ENCODE results near the gene BIRC3.
"Not testable (repeated sequence)": the region's sequence is repeated elsewhere in the genome, so short reads cannot be mapped to it uniquely, and the experiment has no call there.

BIRC3 gene

GRCh38 chr11:102296757-102297156, 20.5 kb upstream of the BIRC3 start:
- not testable (repeated sequence) for DNase-seq (ENCODE audit: low read depth)

GRCh38 chr11:102300837-102301236, 16.4 kb upstream of the BIRC3 start:
- not testable (repeated sequence) for DNase-seq (ENCODE audit: low read depth)

- no peak for DNase-seq (ENCODE audit: low read depth)
These were observed 15.0 kb upstream of the BIRC3 start for GRCh38 chr11:102302241-102302640.

- DNase-seq (ENCODE audit: low read depth) = no peak
These were observed 12.6 kb upstream of the BIRC3 start for GRCh38 chr11:102304686-102305085.

GRCh38 chr11:102305352-102306047, 11.8 kb upstream of the BIRC3 start:
- DNase-seq (ENCODE audit: low read depth) = no peak

GRCh38 chr11:102306048-102306597, 11.2 kb upstream of the BIRC3 start:
- DNase-seq (ENCODE audit: low read depth) = no peak

GRCh38 chr11:102306817-102307726, 10.2 kb upstream of the BIRC3 start:
- no peak for DNase-seq (ENCODE audit: low read depth)

GRCh38 chr11:102307727-102308038, 9.6 kb upstream of the BIRC3 start:
- no peak for DNase-seq (ENCODE audit: low read depth)

GRCh38 chr11:102309621-102310541, 7.4 kb upstream of the BIRC3 start:
- DNase-seq (ENCODE audit: low read depth) = peak; percentile 56

GRCh38 chr11:102312667-102313066, 4.6 kb upstream of the BIRC3 start:
- no peak for DNase-seq (ENCODE audit: low read depth)

- no peak for DNase-seq (ENCODE audit: low read depth)
These were observed 3.9 kb upstream of the BIRC3 start for GRCh38 chr11:102313238-102313940.

GRCh38 chr11:102314784-102315183, 2.5 kb upstream of the BIRC3 start:
- no peak for DNase-seq (ENCODE audit: low read depth)

GRCh38 chr11:102316346-102316904, 859 bp upstream of the BIRC3 start:
- no peak for DNase-seq (ENCODE audit: low read depth)

GRCh38 chr11:102317768-102318103, 452 bp downstream of the BIRC3 start:
- no peak for DNase-seq (ENCODE audit: low read depth)

GRCh38 chr11:102318469-102318868, 1.2 kb downstream of the BIRC3 start:
- DNase-seq (ENCODE audit: low read depth) = no peak

- no peak for DNase-seq (ENCODE audit: low read depth)
These were observed 2.3 kb downstream of the BIRC3 start for GRCh38 chr11:102319544-102319943.

- DNase-seq (ENCODE audit: low read depth) = no peak
These were observed 2.9 kb downstream of the BIRC3 start for GRCh38 chr11:102320188-102320587.

GRCh38 chr11:102320679-102321078, 3.4 kb downstream of the BIRC3 start:
- DNase-seq (ENCODE audit: low read depth) = no peak

GRCh38 chr11:102322560-102322959, 5.3 kb downstream of the BIRC3 start:
- no peak for DNase-seq (ENCODE audit: low read depth)

- DNase-seq (ENCODE audit: low read depth) = peak; percentile 64
These were observed 6.4 kb downstream of the BIRC3 start for GRCh38 chr11:102323542-102324251.

GRCh38 chr11:102325088-102325487, 7.8 kb downstream of the BIRC3 start:
- no peak for DNase-seq (ENCODE audit: low read depth)

Measured in fibroblast of gingiva (primary cell).